SIG-M5 treated with dmso at 0.1 percent for 504 hours (cell line): ENCODE data around the gene TGFBR1.
A peak's percentile ranks its signal among the peaks of the same experiment; 100 is the strongest.
"Not testable (repeated sequence)": the region's sequence is repeated elsewhere in the genome, so short reads cannot be mapped to it uniquely, and the experiment has no call there.

Experiments used
- DNase-seq: peaks from one replicate; lab custom pipeline; 2025; ENCODE audit not compliant: unreplicated experiment; lab: John Stamatoyannopoulos, UW

TGFBR1 gene

DNA sequence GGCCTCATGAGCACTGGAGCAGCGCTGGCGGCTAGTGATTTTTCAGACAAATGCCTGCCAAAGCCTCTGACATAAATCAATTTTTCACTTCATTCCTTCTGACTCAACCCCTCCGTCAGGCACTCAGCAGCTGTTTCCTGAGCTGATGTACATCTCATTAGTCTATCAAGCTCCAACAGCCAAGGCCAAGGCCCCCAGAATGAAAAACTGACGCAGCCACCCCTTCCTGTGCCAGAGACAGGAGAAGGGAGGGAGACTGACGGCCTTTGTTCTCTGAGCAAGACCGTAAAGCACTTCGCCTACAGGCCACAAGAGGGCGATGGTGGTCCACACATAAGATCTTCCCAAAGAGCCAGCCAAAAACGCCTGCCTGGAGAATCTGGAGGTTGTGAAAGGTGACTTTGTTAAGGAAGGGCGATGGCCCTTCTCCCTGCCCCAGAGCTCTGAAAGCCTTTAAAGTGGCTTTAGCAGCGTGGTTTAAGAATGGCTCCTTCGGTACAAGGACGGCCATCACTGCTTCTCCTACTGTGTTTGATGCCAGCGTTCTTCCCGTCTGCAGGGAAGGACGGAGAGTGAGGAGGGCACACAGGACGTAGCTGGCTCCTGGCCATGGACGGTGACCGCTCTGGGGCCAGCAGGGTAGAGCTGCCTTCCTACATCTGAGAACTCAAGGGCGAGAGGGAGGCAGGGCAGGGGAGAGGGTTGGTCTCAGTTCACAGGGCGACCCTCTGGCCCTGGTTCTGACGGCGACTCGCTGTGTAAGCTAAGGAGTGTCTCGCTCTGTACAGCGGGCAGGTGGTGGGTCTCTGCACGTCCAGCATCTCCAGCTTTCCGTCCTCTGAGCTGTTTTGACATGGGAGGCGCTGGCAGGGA is 79.8 kb downstream of the TGFBR1 start:
- peak; percentile 70 for DNase-seq

DNA sequence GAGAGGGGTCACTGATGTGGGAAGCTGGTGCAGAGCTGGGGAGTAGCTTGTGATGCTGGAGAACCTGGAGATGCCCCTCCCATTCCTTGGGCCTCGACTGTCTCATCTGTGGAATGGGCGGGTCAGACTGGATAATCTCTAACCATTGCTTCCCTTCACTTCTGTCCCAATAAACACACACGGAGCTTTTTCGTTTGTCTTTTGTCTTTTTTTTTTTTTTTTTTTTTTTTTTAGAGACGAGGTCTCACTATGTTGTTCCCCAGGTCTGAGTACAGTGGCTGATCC is 80.4 kb downstream of the TGFBR1 start:
- no peak for DNase-seq

DNA sequence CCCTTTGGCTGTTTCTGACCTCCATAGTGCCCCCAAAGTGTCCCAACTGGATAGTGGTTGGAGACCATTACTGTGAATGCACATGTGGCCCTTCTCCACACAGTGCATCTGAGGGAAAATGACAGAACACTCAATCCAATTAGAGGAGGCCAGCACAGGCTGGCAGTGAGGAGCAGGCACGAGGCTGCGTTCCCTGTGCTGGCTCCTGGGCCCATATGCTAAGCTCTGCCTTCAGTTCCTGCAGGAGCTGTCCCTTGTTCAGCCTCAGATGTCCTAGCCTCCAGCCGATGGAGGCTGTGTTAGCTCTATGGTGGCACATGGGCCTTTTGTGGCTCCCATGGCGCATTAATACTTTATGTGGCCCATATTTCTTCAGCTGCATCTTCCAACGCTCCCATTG is 81.0 kb downstream of the TGFBR1 start:
- DNase-seq: no peak

DNA sequence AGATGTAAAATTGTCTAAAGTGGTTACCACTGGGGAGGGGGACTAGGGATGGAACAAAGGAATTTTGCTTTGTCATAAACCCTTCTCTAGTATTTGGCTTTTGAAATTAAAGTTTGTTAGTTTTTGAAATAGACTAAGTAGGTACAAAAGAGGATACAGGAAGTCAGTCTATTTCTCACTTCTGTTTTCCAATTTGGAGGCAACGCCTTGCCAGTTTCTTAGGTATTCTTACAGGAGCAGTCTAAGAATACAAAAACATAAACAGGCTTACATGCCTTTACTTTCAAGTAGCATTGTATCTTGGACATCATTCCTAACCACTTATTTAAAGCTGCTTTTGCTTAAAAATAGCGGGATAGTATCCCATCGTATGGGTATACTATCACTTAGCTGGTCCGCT is 82.4 kb downstream of the TGFBR1 start:
- peak; percentile 13 for DNase-seq

DNA sequence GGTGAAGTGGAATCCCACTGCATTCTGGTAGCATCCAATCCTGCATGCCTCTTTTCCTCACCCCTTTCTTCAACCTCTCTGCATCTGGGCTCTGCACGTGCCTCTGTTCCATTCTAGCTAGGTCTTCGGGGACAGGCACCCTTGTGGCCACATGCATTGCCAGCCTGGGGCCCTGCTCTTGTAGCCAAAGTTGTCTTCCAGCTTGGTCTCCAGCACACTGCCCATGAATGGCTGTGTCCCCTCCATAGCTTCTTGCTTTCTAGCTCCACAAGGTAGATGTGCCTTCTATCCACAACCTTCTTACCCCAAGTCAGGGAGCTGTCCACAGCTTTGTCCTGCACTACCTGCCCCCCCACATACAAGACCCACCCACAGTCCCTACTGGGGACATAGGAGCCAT is 84.3 kb downstream of the TGFBR1 start:
- no peak for DNase-seq

DNA sequence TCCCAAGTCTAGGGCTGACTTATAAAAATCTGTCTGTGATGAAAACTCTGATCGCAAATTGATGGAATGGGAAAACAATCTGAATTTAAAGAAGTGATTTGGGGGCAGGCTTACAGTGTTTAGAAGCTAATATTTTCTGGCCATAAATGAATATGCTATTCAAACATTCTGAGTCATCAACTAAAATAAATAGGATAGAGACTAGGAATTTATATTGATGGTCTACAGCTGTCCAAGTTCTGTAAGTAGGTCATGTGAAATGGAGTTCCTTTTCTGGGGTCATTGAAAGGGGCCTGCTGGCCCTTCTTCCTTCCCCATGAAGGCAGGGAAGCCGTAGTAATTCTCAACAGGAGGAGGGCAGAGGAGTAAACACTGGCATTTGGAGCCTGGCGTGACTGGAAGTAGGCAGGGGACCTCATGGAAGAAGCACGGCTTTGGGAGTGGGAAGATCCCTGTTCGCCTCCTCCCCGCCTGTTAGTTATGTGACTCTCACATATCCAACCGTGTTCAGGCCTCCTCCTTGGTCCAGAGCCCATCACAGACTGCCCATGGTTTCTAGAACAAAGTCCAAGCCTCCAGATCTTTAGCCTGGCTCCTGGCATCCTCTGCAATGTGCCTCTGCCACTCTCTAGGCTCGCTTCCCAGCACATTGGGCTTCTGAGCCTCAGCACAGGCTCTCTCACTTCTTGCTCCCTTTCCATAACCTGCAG is 85.1 kb downstream of the TGFBR1 start:
- no peak for DNase-seq

DNA sequence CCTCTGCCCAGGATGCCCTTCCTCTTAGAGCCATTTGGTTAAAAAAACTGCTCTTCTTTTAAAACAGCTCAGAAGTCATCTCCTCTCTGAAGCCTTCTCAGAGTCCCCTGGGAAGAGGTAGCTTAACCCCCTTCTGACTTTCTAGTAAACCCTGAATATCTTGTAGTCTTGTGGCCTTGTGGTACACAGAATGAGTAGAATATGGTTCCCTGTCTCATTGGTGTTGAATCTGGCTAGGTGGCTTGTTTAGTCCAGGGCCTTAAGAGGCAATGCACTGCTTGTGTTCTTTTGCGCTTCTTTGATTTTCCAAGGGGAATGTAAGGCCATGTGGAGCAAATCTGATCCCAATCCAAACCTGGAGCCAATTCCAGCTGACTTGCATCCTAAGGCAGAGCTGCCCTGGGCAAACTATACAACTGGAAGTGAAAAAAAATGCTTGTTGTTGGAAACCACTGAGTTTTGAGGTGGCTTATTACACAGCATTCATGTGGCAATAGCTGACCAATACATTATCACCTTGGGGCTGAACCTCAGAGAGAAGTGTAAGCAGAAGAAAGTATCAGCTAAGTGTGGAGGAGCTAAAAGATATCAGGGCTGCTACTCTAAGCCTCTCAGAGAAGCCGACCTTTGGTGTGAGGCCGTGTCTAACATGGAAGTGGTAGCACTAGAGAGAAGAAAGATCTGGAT is 85.8 kb downstream of the TGFBR1 start:
- DNase-seq: no peak

DNA sequence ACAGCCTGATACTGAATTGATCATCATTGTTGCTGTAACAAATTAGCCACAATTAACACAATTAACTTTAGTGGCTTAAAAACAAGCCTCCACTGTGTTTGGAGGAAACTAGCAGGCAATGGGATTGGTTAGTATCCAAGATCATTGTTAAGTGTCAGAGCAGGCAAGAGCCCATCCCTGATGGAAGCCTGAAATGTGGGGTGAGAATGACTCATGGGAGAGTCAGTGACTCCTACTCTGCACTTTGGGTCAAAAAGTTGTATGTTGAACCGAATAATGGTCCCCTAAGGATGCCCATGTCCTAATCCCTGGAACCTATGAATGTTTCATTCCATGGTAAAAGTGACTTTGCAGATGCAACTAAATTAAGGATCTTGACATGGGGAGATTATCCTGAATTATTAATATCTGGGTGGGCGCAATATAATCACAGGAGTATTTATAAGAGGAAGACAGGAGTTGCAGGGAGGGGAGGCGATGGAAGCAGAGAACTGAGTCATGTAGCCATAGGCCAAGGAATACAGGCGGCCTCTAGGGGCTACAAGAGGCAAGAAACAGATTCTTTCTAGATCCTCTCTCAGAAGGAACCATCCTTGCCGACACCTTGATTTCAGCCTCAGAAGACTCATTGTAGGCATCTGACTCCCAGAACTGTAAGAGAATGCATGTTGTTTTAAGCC is 88.0 kb downstream of the TGFBR1 start:
- peak; percentile 7 for DNase-seq

DNA sequence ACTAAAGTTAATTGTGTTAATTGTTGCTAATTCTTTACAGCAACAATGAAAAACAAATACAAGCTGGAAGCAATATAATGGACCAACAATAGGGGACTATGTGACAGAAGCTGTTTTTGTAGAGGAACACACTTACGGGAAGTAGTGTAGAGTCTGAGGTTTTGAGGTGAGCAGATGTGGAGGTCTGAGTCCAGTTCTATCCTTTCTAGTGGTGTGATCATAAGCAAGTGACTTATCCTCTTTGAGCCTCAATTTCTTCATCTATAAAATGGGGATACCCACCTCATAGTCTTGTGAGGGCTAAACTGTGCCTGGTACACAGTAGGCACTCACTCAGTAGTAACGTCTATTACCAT is 88.5 kb downstream of the TGFBR1 start:
- no peak for DNase-seq

DNA sequence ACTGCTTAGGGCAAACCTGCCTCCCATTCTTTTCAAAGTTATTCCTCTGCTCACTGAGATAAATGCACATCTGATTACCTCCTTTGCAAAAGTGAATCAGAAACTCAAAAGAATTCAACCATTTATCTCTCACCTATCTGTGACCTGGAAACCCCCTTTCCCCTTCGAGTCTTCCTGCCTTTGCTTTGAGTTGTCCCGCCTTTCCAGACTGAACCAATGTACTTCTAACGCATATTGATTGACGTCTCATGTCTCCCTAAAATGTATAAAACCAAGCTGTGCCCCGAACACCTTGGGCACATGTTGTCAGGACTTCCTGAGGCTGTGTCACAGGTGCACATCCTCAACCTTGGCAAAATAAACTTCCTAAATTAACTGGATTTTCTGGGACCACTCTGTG is 91.6 kb downstream of the TGFBR1 start:
- DNase-seq: not testable (repeated sequence)

DNA sequence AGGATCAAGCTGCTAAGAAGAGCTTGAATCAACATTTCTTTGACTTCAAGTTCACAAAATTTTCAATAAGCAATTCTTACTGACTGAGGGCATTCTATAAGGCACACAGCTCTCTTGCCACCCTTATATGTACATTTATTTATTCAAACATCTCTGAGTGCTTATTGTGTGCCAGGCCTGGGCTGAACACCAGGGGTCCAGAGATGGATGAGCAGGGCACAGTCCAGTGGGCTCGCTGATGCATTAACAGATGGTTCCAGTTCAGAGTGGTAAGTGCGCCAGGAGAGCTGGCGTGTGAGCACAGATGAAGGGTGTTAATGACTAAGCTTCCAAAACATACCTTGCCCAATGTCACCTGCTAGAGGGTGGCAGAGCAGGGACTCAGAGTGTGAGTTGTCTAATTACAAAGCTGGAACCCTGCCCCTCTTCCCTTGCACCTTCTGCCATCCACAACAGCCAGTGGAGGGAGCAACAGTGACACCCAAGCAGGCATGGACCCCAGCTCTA is 92.3 kb downstream of the TGFBR1 start:
- DNase-seq: no peak

DNA sequence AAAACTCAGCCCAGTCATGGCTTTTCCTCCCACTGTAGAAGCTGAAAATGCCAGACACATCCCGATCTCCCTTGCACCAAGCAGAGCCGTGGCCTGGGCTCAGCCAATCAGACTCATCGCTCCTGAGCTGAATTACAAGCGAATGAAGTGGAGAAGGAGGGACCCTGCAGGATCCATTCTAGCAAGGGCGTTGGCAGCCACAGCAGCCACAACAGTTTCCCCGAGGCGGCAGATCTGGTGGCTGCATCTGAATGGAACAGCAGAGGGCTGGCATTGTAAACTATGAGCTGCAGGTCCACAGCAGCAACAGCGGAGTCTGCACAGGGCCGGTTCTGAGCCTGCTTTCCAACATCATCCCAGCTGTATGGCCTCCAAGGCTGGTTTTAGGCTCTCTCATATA is 93.1 kb downstream of the TGFBR1 start:
- DNase-seq: no peak

DNA sequence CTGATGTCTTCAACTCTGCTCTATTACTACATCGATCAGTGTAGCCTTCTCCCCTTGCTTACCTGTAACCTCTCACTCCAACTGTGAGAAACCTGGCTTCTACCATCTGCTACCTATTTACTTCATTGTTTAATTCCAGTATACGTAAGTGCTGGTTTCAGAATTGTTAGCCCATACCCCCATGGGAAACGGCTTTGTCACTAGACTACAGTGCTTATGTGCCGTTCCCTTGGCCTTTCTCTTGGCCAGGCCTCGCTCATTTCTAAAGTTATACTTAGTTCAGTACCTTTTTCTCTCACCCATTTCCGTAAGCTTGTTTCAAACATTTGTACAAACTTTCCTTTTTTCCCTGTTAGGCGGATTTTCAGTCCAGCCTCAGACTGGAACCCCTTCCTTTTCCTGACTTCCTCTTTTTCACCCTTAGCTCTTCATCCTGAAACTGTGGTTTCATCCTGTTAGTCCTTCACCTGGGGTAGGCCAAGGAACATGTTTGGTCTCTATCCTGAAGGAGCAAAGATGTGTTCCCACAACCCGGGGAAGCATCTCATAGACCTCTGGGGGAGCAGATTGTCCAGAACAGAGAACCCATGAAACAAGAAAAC is 95.1 kb downstream of the TGFBR1 start:
- no peak for DNase-seq

DNA sequence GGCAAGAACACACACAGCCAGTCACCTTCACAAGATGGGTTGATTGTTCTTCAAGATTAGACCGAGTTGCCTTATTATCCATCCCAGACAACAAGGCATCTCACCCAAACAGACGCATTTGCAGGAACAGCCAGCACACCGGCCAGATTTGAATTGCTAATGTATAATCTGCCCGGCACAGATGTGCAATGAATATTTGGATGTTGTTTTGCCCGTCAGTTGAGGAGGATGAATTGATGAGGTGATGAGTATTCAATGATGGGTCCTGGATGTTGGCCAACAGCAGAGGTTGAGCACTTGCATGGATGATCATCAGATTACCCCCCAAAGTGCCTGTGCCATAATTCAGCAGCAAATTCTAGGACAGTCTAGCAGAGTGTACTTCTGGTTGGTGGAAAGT is 96.7 kb downstream of the TGFBR1 start:
- DNase-seq: no peak
